HepG2 (cell line): Measurements from ENCODE around the gene PPP1R9B. TPM values are rescaled to one million over a fixed set of nuclear protein-coding genes. Genes with fewer than 3 reads are reported as not detected.

Experiments
- AGO1 ChIP-seq: fragments of 200-400 bp; formaldehyde crosslinking; IDR thresholded peaks from 2 replicates; pipeline ENCODE4 v1.6.1; 2017; ENCODE audit warnings: mild to moderate bottlenecking, low read depth, low read length, moderate library complexity; ENCODE audit not compliant: poor library complexity, severe bottlenecking
- ARHGAP35 ChIP-seq: sonication (generic); formaldehyde crosslinking; IDR thresholded peaks from 2 replicates; pipeline ENCODE4 v1.9.0; 2022; ENCODE audit warnings: mild to moderate bottlenecking, inconsistent platforms, moderate library complexity, missing genetic modification reagents, borderline replicate concordance
- CBFB ChIP-seq: sonication (generic); formaldehyde crosslinking; IDR thresholded peaks from 2 replicates; pipeline ENCODE4 v1.4.0; 2020; ENCODE audit warnings: missing genetic modification reagents
- EEA1 ChIP-seq: sonication (generic); formaldehyde crosslinking; IDR thresholded peaks from 2 replicates; pipeline ENCODE4 v1.5.1; 2020; ENCODE audit warnings: mild to moderate bottlenecking, missing genetic modification reagents, borderline replicate concordance
- FOXM1 ChIP-seq: sonication (generic); formaldehyde crosslinking; IDR thresholded peaks from 2 replicates; pipeline ENCODE4 v1.5.0; 2020; ENCODE audit warnings: missing genetic modification reagents
- KAT7 ChIP-seq: IDR thresholded peaks from 2 replicates; pipeline ENCODE4 v1.6.1; 2018; ENCODE audit warnings: borderline replicate concordance, missing compliant biosample characterization
- LCORL ChIP-seq, 2 experiments: fragments of 450-650 bp in 1 of 2; sonication (generic) in 1 of 2; formaldehyde crosslinking in 1 of 2; IDR thresholded peaks; 2 replicates each; pipeline versions ENCODE4 v1.5.0 to v1.6.1; 2017 to 2020; ENCODE audit warnings: antibody characterized with exemption in 1 of 2, missing genetic modification reagents in 1 of 2
- MEIS2 ChIP-seq: sonication (generic); formaldehyde crosslinking; IDR thresholded peaks from 2 replicates; pipeline ENCODE4 v1.9.0; 2021; ENCODE audit warnings: mild to moderate bottlenecking, missing genetic modification reagents
- RFX5 ChIP-seq: IDR thresholded peaks from 2 replicates; pipeline ENCODE4 v1.6.1; 2011; ENCODE audit warnings: low read depth, low read length, improper control_type of control experiment
- SOX6 ChIP-seq, 2 experiments: fragments of 450-650 bp in 1 of 2; sonication (generic) in 1 of 2; formaldehyde crosslinking in 1 of 2; IDR thresholded peaks; 2 replicates each; pipeline versions ENCODE4 v1.4.0 to v1.6.1; 2017 to 2020; ENCODE audit warnings: antibody characterized with exemption in 1 of 2, mild to moderate bottlenecking in 1 of 2, missing genetic modification reagents in 1 of 2
- SRSF9 ChIP-seq: fragments of 200-400 bp; formaldehyde crosslinking; IDR thresholded peaks from 2 replicates; pipeline ENCODE4 v1.6.1; 2018; ENCODE audit warnings: borderline replicate concordance, mild to moderate bottlenecking, low read depth, low read length; ENCODE audit not compliant: insufficient read depth, poor library complexity, severe bottlenecking
- TCF12 ChIP-seq, 2 experiments: fragments of 450-650 bp in 1 of 2; sonication (generic) in 1 of 2; formaldehyde crosslinking in 1 of 2; IDR thresholded peaks; 2 replicates each; pipeline versions ENCODE4 v1.6.1 to v1.8.0; 2017 to 2022; ENCODE audit warnings: antibody characterized with exemption in 1 of 2, mild to moderate bottlenecking in 1 of 2, missing genetic modification reagents in 1 of 2, moderate library complexity in 1 of 2
- ZC3H13 ChIP-seq: sonication (generic); formaldehyde crosslinking; IDR thresholded peaks from 2 replicates; pipeline ENCODE4 v1.8.1; 2023; ENCODE audit warnings: mild to moderate bottlenecking, missing genetic modification reagents, moderate library complexity
- ZFP82 ChIP-seq: sonication (generic); formaldehyde crosslinking; IDR thresholded peaks from 2 replicates; pipeline ENCODE4 v1.5.1; 2020; ENCODE audit warnings: mild to moderate bottlenecking, missing genetic modification reagents, borderline replicate concordance
- ZNF550 ChIP-seq: sonication (generic); formaldehyde crosslinking; IDR thresholded peaks from 2 replicates; pipeline ENCODE4 v1.4.0; 2020; ENCODE audit warnings: mild to moderate bottlenecking, missing genetic modification reagents, borderline replicate concordance
- ZNF660 ChIP-seq: sonication (generic); formaldehyde crosslinking; IDR thresholded peaks from 2 replicates; pipeline ENCODE4 v1.5.1; 2020; ENCODE audit warnings: mild to moderate bottlenecking, low read depth, missing genetic modification reagents, borderline replicate concordance
- ZSCAN20 ChIP-seq: sonication (generic); formaldehyde crosslinking; IDR thresholded peaks from 2 replicates; pipeline ENCODE4 v1.4.0; 2020; ENCODE audit warnings: missing genetic modification reagents, mild to moderate bottlenecking, borderline replicate concordance
- polyA plus RNA-seq, 8 experiments: library from polyadenylated mRNA; depleted of rRNA in 3 of 8; stranded (reverse) in 7 of 8; unstranded in 1 of 8; fragments of >200 nt; fragmentation: Illumina TruSeq in 4 of 8; extraction: Trizol in 4 of 8; gene quantifications; 2 replicates each; pipeline versions ENCODE4 v1.2.1 to v1.2.3, GENCODE V29; 2011 to 2016; ENCODE audit warnings: low read depth in 4 of 8, missing spikeins in 1 of 8, mixed read lengths in 1 of 8; ENCODE audit not compliant: insufficient read depth in 1 of 8
- total RNA-seq, 5 experiments: library from RNA; depleted of rRNA; stranded (reverse); fragments of >200 nt; fragmentation: Illumina TruSeq; extraction: Trizol; gene quantifications; 2 replicates each; pipeline ENCODE4 v1.2.3, GENCODE V29; 2016; ENCODE audit warnings: low read depth in 1 of 5
- TF ChIP-seq, protein P1 (sequence below): sonication (generic); formaldehyde crosslinking; IDR thresholded peaks from 2 replicates; pipeline ENCODE4 v1.9.0; 2022; ENCODE audit warnings: missing genetic modification reagents, mild to moderate bottlenecking, borderline replicate concordance
- TF ChIP-seq, protein P2 (sequence below): sonication (generic); formaldehyde crosslinking; IDR thresholded peaks from 2 replicates; pipeline ENCODE4 v1.4.0; 2020; ENCODE audit warnings: missing genetic modification reagents, borderline replicate concordance
- TF ChIP-seq, protein P3 (sequence below): sonication (generic); formaldehyde crosslinking; conservative IDR thresholded peaks from 2 replicates; pipeline ENCODE4 v1.4.0; 2020; ENCODE audit warnings: missing genetic modification reagents

Gene PPP1R9B
- total and polyA plus RNA-seq, 2 of the 13 experiments (the other 11 are each of a cell fraction or from before 2014, with no cell fraction given): 9.4 to 15.8 TPM

DNA sequence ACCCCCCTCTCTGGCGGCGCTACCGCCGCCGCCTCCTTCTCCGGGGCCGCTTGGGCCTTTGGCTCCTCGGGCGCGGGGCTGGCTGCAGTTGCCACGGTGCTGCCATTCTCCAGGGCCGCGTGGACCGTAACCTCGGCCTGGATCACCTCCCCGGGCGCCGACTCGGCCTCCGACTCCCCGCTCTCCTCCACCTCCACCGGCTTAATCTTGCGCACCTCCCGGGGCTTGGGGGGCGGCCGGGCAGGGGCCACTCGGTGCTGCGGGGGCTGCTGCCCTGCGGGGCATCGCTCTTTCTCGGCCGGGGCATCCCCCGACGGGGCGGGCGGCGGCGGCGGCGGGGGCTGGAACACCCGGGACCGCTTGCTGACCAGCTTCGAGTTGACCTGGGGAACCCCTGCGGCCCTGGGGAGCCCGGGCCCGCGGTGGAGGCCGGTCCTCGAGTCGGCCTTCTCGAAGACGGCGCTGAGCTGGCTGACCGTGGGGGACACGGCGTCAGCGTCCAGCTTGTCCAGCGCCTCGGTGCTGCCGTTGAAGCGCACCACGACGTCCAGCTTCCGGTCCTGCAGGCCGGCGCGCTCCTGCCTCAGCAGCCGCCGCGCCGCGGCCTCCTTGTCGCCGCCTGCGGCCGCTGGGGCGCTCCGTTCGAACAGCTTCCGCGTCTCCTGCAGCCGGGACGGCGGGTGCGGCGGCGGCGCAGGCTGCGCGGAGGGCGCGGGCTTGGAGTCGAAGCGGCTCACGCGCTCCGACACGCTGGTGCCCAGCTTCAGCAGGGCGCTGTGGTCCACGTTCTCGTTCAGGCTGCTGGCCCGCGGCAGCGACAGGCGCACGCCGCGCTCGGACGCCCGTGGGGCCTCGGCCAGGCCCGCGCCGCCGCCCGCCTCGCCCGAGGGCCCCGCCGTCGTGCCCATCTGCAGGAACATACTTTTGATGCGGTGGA is 792 bp downstream of the PPP1R9B start (continued):
- TF ChIP-seq TCF12 (IDR thresholded peaks at IDR 0.05) (no peak), TCF12 (CRISPR knock-in tag; IDR thresholded peaks at IDR 0.05) (peak; percentile 82), AGO1 (peak; percentile 28), ARHGAP35 (CRISPR knock-in tag) (no peak; the same call in 1 of the 2 replicates), LCORL (IDR thresholded peaks at IDR 0.05) (no peak), LCORL (CRISPR knock-in tag; IDR thresholded peaks at IDR 0.05) (no peak), KAT7 (peak; percentile 75; the same call in 1 of the 2 replicates), ZNF550 (no peak), ZC3H13 (CRISPR knock-in tag) (peak; percentile 91), SRSF9 (no peak), RFX5 (no peak), CBFB (CRISPR knock-in tag) (peak; percentile 14; the same call in 1 of the 2 replicates), ZSCAN20 (CRISPR knock-in tag) (no peak), EEA1 (CRISPR knock-in tag) (peak; percentile 71; the same call in 1 of the 2 replicates), ZFP82 (no peak), SOX6 (IDR thresholded peaks at IDR 0.05) (no peak), SOX6 (CRISPR knock-in tag; IDR thresholded peaks at IDR 0.05) (0 out of 2 replicates have a peak, but pooled peaks have one; percentile 16), ZNF660 (CRISPR knock-in tag) (no peak), MEIS2 (CRISPR knock-in tag) (peak; percentile 69; the same call in 1 of the 2 replicates), FOXM1 (CRISPR knock-in tag) (no peak)
- TF ChIP-seq, protein P1, sequence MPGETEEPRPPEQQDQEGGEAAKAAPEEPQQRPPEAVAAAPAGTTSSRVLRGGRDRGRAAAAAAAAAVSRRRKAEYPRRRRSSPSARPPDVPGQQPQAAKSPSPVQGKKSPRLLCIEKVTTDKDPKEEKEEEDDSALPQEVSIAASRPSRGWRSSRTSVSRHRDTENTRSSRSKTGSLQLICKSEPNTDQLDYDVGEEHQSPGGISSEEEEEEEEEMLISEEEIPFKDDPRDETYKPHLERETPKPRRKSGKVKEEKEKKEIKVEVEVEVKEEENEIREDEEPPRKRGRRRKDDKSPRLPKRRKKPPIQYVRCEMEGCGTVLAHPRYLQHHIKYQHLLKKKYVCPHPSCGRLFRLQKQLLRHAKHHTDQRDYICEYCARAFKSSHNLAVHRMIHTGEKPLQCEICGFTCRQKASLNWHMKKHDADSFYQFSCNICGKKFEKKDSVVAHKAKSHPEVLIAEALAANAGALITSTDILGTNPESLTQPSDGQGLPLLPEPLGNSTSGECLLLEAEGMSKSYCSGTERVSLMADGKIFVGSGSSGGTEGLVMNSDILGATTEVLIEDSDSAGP (CRISPR knock-in tag): peak; percentile 44; the same call in 1 of the 2 replicates
- TF ChIP-seq, protein P2, sequence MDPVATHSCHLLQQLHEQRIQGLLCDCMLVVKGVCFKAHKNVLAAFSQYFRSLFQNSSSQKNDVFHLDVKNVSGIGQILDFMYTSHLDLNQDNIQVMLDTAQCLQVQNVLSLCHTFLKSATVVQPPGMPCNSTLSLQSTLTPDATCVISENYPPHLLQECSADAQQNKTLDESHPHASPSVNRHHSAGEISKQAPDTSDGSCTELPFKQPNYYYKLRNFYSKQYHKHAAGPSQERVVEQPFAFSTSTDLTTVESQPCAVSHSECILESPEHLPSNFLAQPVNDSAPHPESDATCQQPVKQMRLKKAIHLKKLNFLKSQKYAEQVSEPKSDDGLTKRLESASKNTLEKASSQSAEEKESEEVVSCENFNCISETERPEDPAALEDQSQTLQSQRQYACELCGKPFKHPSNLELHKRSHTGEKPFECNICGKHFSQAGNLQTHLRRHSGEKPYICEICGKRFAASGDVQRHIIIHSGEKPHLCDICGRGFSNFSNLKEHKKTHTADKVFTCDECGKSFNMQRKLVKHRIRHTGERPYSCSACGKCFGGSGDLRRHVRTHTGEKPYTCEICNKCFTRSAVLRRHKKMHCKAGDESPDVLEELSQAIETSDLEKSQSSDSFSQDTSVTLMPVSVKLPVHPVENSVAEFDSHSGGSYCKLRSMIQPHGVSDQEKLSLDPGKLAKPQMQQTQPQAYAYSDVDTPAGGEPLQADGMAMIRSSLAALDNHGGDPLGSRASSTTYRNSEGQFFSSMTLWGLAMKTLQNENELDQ (CRISPR knock-in tag): no peak
- TF ChIP-seq, protein P3, sequence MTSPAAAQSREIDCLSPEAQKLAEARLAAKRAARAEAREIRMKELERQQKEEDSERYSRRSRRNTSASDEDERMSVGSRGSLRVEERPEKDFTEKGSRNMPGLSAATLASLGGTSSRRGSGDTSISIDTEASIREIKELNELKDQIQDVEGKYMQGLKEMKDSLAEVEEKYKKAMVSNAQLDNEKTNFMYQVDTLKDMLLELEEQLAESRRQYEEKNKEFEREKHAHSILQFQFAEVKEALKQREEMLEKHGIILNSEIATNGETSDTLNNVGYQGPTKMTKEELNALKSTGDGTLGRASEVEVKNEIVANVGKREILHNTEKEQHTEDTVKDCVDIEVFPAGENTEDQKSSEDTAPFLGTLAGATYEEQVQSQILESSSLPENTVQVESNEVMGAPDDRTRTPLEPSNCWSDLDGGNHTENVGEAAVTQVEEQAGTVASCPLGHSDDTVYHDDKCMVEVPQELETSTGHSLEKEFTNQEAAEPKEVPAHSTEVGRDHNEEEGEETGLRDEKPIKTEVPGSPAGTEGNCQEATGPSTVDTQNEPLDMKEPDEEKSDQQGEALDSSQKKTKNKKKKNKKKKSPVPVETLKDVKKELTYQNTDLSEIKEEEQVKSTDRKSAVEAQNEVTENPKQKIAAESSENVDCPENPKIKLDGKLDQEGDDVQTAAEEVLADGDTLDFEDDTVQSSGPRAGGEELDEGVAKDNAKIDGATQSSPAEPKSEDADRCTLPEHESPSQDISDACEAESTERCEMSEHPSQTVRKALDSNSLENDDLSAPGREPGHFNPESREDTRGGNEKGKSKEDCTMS (CRISPR knock-in tag): no peak
